T-helper 17 cell (primary cell): ENCODE results near the gene HERC5. TPM values are rescaled to one million over a fixed set of nuclear protein-coding genes. Genes with fewer than 3 reads are reported as not detected.
A peak's percentile ranks its signal among the peaks of the same experiment; 100 is the strongest.
"Not testable (repeated sequence)": the region's sequence is repeated elsewhere in the genome, so short reads cannot be mapped to it uniquely, and the experiment has no call there.

Experiments
- ATAC-seq: fragments of 150-1000 bp; cut with Tn5 transposase; 2 replicates; pipeline ENCODE4 v1.10.0; 2021; ENCODE audit warnings: mild to moderate bottlenecking, moderate library complexity
- DNase-seq, 3 donors: peaks; one replicate each; pipeline versions ENCODE4 v3.0.0 to v3.0.0-alpha.2; 2020 to 2021
- H3K9me3 ChIP-seq: one replicate; pipeline ENCODE4 v1.7.0; 2013; ENCODE audit warnings: low read length, mild to moderate bottlenecking; ENCODE audit not compliant: control insufficient read depth, poor library complexity, severe bottlenecking
- H3K27ac Mint-ChIP-seq: one replicate; pipeline ENCODE4 v1.8.0; 2022; ENCODE audit warnings: mild to moderate bottlenecking, moderate library complexity, mixed read lengths
- H3K27me3 Mint-ChIP-seq: one replicate; pipeline ENCODE4 v1.8.0; 2022; ENCODE audit warnings: mixed read lengths
- H3K36me3 Mint-ChIP-seq: one replicate; pipeline ENCODE4 v1.8.0; 2022; ENCODE audit warnings: low read depth, mixed read lengths
- H3K4me1 Mint-ChIP-seq: one replicate; pipeline ENCODE4 v1.8.0; 2022; ENCODE audit warnings: mild to moderate bottlenecking, mixed read lengths
- H3K4me3 Mint-ChIP-seq: one replicate; pipeline ENCODE4 v1.8.0; 2022; ENCODE audit warnings: mild to moderate bottlenecking, moderate library complexity, mixed read lengths
- total RNA-seq, 4 donors: library from RNA in 2 of 4; stranded (reverse) in 2 of 4; gene quantifications; one replicate each; pipeline ENCODE4 v1.2.3 and lab custom pipeline; 2022 to 2026

The HERC5 gene
- total RNA-seq, 2 donors from 2014 or later, result 17.2 to 19.7 TPM

- ATAC-seq (no peak), DNase-seq (no peak)
- peaks cover 3% of the 10 kb centered on the region for H3K36me3 Mint-ChIP-seq
- no peaks in the 10 kb centered on the region for H3K9me3 ChIP-seq
- peak overlapping the region; percentile 19 for H3K27ac Mint-ChIP-seq
- H3K4me1 Mint-ChIP-seq, result peaks cover 5% of the 10 kb centered on the region
- no peak overlapping the region for H3K4me3 Mint-ChIP-seq
- peaks cover 24% of the 10 kb centered on the region for H3K27me3 Mint-ChIP-seq
These were observed 78.3 kb downstream of the HERC5 start for GRCh38 chr4:88535090-88535755.

GRCh38 chr4:88537709-88538108 lies 80.8 kb downstream of the HERC5 start:
- no peaks in the 10 kb centered on the region for H3K9me3 ChIP-seq
- Mint-ChIP-seq H3K27ac (no peak overlapping the region), H3K4me1 (peaks cover 9% of the 10 kb centered on the region), H3K4me3 (no peak overlapping the region), H3K36me3 (peaks cover 3% of the 10 kb centered on the region), H3K27me3 (peaks cover 39% of the 10 kb centered on the region)
- ATAC-seq (no peak), DNase-seq (no peak)

- not testable (repeated sequence) for ATAC-seq, H3K9me3 ChIP-seq, H3K4me1 Mint-ChIP-seq, H3K36me3 Mint-ChIP-seq
- Mint-ChIP-seq H3K27ac (peak overlapping the region; percentile 16), H3K4me3 (peak overlapping the region; percentile 49), H3K27me3 (peaks cover 39% of the 10 kb centered on the region)
- peak; percentile 49 to 65 (median 50) for DNase-seq
These were observed 82.6 kb downstream of the HERC5 start for GRCh38 chr4:88539322-88540068.

- Mint-ChIP-seq H3K27me3 (peaks cover 8% of the 10 kb centered on the region), H3K36me3 (no peaks in the 10 kb centered on the region), H3K4me1 (no peaks in the 10 kb centered on the region), H3K4me3 (no peak overlapping the region), H3K27ac (no peak overlapping the region)
- no peaks in the 10 kb centered on the region for H3K9me3 ChIP-seq
- DNase-seq (no peak), ATAC-seq (no peak)
These were observed 92.9 kb downstream of the HERC5 start for GRCh38 chr4:88549815-88550214.

Other genes with a start within 250 kb of the HERC5 start
- 10 to 100 TPM; 77.3 to 91.1 TPM for gene PPM1K, start 172.6 kb upstream of the HERC5 start, total RNA-seq
- 10 to 100 TPM; 15.5 to 28.3 TPM for gene HERC6, start 78.3 kb upstream of the HERC5 start, total RNA-seq
- gene PYURF, start 66.7 kb downstream of the HERC5 start, total RNA-seq, result 10 to 100 TPM; 38.8 to 39.7 TPM
- gene HERC3, start 135.4 kb downstream of the HERC5 start, total RNA-seq, result 10 to 100 TPM; 53.4 to 63.8 TPM
- 1 to 10 TPM; 8.6 to 9.2 TPM for gene NAP1L5, start 240.7 kb downstream of the HERC5 start, total RNA-seq